GM04504 (cell line): Measurements from ENCODE around the gene COASY.

Experiments used
- DNase-seq: peaks from one replicate; pipeline ENCODE4 v3.0.0-alpha.2; 2012; ENCODE audit warnings: low read depth

Gene COASY

GRCh38 chr17:42613699-42614295 is 51.8 kb downstream of the COASY start:
- DNase-seq, result no peak
